ENCODE data around the gene DDAH1.

DNA sequence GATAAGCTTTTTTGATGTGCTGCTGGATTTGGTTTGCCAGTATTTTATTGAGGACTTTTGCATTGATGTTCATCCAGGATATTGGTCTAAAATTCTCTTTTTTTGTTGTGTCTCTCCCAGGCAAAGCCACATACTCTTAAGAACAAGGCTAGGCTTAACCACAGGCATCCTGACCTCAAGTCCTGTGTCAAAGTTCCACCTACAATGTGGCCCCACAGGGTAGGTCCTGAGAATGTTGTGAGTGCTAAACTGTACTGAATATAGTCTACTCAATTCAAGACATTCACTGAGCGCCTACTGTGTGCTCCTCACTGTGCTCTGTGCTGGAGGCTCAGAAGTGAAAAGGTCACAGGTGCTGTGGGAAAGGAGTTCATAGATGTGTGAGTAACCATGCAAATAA lies 20.6 kb downstream of the DDAH1 start:
- TF ChIP-seq, protein P1, sequence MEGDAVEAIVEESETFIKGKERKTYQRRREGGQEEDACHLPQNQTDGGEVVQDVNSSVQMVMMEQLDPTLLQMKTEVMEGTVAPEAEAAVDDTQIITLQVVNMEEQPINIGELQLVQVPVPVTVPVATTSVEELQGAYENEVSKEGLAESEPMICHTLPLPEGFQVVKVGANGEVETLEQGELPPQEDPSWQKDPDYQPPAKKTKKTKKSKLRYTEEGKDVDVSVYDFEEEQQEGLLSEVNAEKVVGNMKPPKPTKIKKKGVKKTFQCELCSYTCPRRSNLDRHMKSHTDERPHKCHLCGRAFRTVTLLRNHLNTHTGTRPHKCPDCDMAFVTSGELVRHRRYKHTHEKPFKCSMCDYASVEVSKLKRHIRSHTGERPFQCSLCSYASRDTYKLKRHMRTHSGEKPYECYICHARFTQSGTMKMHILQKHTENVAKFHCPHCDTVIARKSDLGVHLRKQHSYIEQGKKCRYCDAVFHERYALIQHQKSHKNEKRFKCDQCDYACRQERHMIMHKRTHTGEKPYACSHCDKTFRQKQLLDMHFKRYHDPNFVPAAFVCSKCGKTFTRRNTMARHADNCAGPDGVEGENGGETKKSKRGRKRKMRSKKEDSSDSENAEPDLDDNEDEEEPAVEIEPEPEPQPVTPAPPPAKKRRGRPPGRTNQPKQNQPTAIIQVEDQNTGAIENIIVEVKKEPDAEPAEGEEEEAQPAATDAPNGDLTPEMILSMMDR (IDR thresholded peaks at IDR 0.05): no peak
- no peak for TF ChIP-seq POLR2A (IDR thresholded peaks at IDR 0.05)

Data from ovary (tissue), 3 donors.